Ascending aorta (tissue), 2 donors: ENCODE measurements around the gene KCNQ2. TPM values are rescaled to one million over a fixed set of nuclear protein-coding genes. Genes with fewer than 3 reads are reported as not detected.

Experiments used
- DNase-seq, 2 donors: peaks; one replicate each; pipeline ENCODE4 v3.0.0-alpha.2; 2019; ENCODE audit warnings: low spot score in 2 of 2
- H3K27ac ChIP-seq, 2 donors: fragments of 200-600 bp; sonication (generic); one replicate each; pipeline ENCODE4 v1.5.1; 2016 to 2017; ENCODE audit warnings: mild to moderate bottlenecking in 1 of 2
- H3K27me3 ChIP-seq: fragments of 200-600 bp; sonication (generic); one replicate; pipeline ENCODE4 v1.5.1; 2017
- H3K36me3 ChIP-seq, 2 donors: fragments of 200-600 bp; sonication (generic); one replicate each; pipeline ENCODE4 v1.5.1; 2016
- H3K4me1 ChIP-seq, 2 donors: fragments of 200-600 bp; sonication (generic); one replicate each; pipeline ENCODE4 v1.5.1; 2016 to 2017; ENCODE audit warnings: mild to moderate bottlenecking in 1 of 2
- H3K4me3 ChIP-seq, 2 donors: fragments of 200-600 bp; sonication (generic); one replicate each; pipeline ENCODE4 v1.5.1; 2016 to 2017; ENCODE audit warnings: mild to moderate bottlenecking in 1 of 2
- H3K9me3 ChIP-seq, 2 donors: fragments of 200-600 bp; sonication (generic); one replicate each; pipeline ENCODE4 v1.5.1; 2016
- intact Hi-C: fragments of 100-400 bp; cut with DNase I; formaldehyde crosslinking; loops from one replicate; pipeline ENCODE4 v1.15.1; 2023
- total RNA-seq: library from RNA; depleted of rRNA; stranded (reverse); fragments of >200 nt; gene quantifications from one replicate; pipeline ENCODE4 v1.1.0, GENCODE V29; 2016
- TF ChIP-seq, protein P1 (sequence below), 3 experiments: fragments of 200-600 bp in 2 of 3; fragments of 450-650 bp in 1 of 3; sonication (generic) in 2 of 3; IDR thresholded peaks; one replicate each; pipeline ENCODE4 v1.5.1; 2016 to 2019; ENCODE audit warnings: antibody characterized with exemption in 3 of 3, mild to moderate bottlenecking in 1 of 3, moderate library complexity in 1 of 3

KCNQ2 gene
- total RNA-seq, 1 donor from 2014 or later = not detected

GRCh38 chr20:63495167-63495720 is 22.8 kb upstream of the KCNQ2 start:
- no peak overlapping the region for H3K27ac ChIP-seq
- H3K36me3 ChIP-seq = no peaks in the 10 kb centered on the region
- DNase-seq = no peak
- peaks cover 8% of the 10 kb centered on the region for H3K27me3 ChIP-seq
- H3K4me1 ChIP-seq = peaks cover 0 to 7% of the 10 kb centered on the region in 2 donors
- intact Hi-C loops = no loop called here
- TF ChIP-seq, protein P1, sequence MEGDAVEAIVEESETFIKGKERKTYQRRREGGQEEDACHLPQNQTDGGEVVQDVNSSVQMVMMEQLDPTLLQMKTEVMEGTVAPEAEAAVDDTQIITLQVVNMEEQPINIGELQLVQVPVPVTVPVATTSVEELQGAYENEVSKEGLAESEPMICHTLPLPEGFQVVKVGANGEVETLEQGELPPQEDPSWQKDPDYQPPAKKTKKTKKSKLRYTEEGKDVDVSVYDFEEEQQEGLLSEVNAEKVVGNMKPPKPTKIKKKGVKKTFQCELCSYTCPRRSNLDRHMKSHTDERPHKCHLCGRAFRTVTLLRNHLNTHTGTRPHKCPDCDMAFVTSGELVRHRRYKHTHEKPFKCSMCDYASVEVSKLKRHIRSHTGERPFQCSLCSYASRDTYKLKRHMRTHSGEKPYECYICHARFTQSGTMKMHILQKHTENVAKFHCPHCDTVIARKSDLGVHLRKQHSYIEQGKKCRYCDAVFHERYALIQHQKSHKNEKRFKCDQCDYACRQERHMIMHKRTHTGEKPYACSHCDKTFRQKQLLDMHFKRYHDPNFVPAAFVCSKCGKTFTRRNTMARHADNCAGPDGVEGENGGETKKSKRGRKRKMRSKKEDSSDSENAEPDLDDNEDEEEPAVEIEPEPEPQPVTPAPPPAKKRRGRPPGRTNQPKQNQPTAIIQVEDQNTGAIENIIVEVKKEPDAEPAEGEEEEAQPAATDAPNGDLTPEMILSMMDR (IDR thresholded peaks at IDR 0.05) = no peak
- H3K9me3 ChIP-seq = no peaks in the 10 kb centered on the region
- no peak overlapping the region for H3K4me3 ChIP-seq

DNA sequence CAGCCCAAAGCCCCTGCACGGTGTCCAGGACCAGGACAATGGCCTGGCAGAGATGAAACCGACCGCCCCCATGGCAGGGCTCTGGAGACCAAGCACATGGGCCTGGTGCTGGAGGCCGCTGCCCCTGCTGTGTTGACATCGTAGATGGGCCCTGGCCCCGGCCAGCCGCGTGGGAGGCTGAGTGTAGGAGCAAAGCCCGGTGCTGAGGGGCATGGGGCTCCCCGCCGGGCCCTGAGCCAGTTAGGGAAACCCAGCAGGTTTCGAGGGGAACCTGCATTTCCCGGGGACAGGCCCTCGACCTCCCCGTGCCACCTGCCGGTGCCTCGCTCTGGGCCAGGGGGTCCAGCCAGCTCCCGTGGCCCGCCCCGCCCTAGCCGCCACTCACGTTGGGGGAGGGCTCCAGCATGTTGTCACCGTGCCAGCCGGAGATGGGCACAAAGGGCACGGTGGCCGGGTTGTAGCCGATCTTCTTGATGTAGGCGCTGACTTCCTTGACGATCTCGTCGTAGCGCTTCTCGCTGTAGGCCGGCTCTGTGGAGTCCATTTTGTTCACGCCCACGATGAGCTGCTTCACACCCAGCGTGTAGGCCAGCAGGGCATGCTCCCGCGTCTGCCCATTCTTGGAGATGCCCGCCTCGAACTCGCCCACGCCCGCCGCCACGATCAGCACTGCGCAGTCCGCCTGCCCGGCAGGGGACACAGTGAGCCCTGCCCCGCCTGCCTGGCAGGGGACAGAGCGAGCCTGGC is 22.1 kb upstream of the KCNQ2 start:
- H3K4me3 ChIP-seq = no peak overlapping the region
- TF ChIP-seq, protein P1 (IDR thresholded peaks at IDR 0.05) = no peak
- H3K27ac ChIP-seq = no peak overlapping the region
- DNase-seq = no peak
- intact Hi-C loops = no loop called here
- no peaks in the 10 kb centered on the region for H3K9me3 ChIP-seq
- peaks cover 5% of the 10 kb centered on the region for H3K27me3 ChIP-seq
- peaks cover 0 to 7% of the 10 kb centered on the region in 2 donors for H3K4me1 ChIP-seq
- no peaks in the 10 kb centered on the region for H3K36me3 ChIP-seq

GRCh38 chr20:63494084-63494419 is 21.6 kb upstream of the KCNQ2 start:
- H3K27ac ChIP-seq = no peak overlapping the region
- no peak overlapping the region for H3K4me3 ChIP-seq
- H3K9me3 ChIP-seq = no peaks in the 10 kb centered on the region
- intact Hi-C loops = no loop called here
- no peak for DNase-seq
- peaks cover 5% of the 10 kb centered on the region for H3K27me3 ChIP-seq
- TF ChIP-seq, protein P1 (IDR thresholded peaks at IDR 0.05) = no peak
- peaks cover 0 to 5% of the 10 kb centered on the region in 2 donors for H3K4me1 ChIP-seq
- no peaks in the 10 kb centered on the region for H3K36me3 ChIP-seq

DNA sequence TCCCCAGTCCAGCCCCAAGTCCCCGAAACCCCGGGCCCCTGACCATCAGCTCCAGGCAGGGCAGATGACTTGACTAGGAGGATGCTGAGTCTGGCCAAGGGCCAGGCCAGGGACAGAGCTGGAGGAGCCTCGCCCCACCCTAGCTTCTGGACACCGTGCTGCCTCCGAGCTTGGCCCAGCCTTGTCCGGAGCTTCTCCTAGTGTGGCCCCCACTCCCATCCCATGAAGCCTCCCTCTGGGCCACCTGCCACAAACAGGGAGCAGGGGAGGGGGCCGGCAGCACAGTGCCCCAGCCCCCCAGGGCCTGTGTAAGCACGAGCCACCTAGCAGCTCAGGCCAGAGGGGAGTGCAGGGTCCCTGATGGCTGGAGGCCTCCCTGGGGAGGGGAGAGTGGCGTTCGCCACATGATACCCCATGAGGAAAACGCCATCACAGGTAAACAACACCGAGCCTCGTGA is 21.1 kb upstream of the KCNQ2 start:
- Histone ChIP-seq H3K27ac (no peak overlapping the region), H3K27me3 (peaks cover 5% of the 10 kb centered on the region), H3K4me1 (peaks cover 0 to 5% of the 10 kb centered on the region in 2 donors), H3K4me3 (no peak overlapping the region), H3K9me3 (no peaks in the 10 kb centered on the region), H3K36me3 (no peaks in the 10 kb centered on the region)
- TF ChIP-seq, protein P1 (IDR thresholded peaks at IDR 0.05) = no peak
- DNase-seq = no peak
- intact Hi-C loops = no loop called here

GRCh38 chr20:63492982-63493381 is 20.5 kb upstream of the KCNQ2 start:
- DNase-seq = no peak
- intact Hi-C loops = no loop called here
- H3K27ac ChIP-seq = no peak overlapping the region
- peaks cover 0 to 2% of the 10 kb centered on the region in 2 donors for H3K4me1 ChIP-seq
- no peaks in the 10 kb centered on the region for H3K36me3 ChIP-seq
- TF ChIP-seq, protein P1 (IDR thresholded peaks at IDR 0.05) = no peak
- H3K27me3 ChIP-seq = no peaks in the 10 kb centered on the region
- H3K4me3 ChIP-seq = no peak overlapping the region
- H3K9me3 ChIP-seq = no peaks in the 10 kb centered on the region
